Peyer's patch (tissue), 4 donors: ENCODE data around the gene CREB3L2.

Source experiments
- POLR2A ChIP-seq, 2 donors: fragments of 450-650 bp; IDR thresholded peaks; one replicate each; pipeline ENCODE4 v1.5.1; 2017; ENCODE audit warnings: antibody characterized with exemption in 2 of 2, mild to moderate bottlenecking in 2 of 2, moderate library complexity in 2 of 2
- TF ChIP-seq, protein P1 (sequence below), 6 experiments: fragments of 450-650 bp in 4 of 6; fragments of 200-600 bp in 2 of 6; sonication (generic) in 1 of 6; IDR thresholded peaks; one replicate each; pipeline ENCODE4 v1.5.1; 2017 to 2019; ENCODE audit warnings: antibody characterized with exemption in 6 of 6, mild to moderate bottlenecking in 3 of 6, moderate library complexity in 1 of 6

DNA sequence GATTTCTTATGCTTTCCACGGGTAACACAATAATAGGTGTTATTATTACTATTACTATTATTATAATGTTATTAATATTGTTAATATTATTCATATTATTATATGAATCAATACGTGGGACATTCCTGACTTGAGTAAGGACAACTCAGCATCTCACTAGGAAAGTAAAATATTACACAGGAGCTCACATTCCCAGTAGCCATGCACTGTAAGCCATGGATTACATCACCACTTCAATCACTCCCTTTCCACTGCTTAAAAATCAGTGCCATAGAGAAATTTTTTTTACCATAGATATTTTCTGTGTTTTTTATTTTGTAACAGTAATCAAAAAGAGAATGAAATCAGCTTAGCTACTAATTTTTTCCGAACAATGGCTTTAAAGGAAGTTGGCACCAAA, 86.6 kb downstream of the CREB3L2 start:
- TF ChIP-seq, protein P1, sequence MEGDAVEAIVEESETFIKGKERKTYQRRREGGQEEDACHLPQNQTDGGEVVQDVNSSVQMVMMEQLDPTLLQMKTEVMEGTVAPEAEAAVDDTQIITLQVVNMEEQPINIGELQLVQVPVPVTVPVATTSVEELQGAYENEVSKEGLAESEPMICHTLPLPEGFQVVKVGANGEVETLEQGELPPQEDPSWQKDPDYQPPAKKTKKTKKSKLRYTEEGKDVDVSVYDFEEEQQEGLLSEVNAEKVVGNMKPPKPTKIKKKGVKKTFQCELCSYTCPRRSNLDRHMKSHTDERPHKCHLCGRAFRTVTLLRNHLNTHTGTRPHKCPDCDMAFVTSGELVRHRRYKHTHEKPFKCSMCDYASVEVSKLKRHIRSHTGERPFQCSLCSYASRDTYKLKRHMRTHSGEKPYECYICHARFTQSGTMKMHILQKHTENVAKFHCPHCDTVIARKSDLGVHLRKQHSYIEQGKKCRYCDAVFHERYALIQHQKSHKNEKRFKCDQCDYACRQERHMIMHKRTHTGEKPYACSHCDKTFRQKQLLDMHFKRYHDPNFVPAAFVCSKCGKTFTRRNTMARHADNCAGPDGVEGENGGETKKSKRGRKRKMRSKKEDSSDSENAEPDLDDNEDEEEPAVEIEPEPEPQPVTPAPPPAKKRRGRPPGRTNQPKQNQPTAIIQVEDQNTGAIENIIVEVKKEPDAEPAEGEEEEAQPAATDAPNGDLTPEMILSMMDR (IDR thresholded peaks at IDR 0.05) = no peak
- TF ChIP-seq POLR2A (IDR thresholded peaks at IDR 0.05) = no peak
